Activated CD8-positive, alpha-beta T cell treated with anti-CD3 and anti-CD28 coated beads for 36 hours (primary cell): ENCODE data around the gene LRIG1. TPM values are rescaled to one million over a fixed set of nuclear protein-coding genes. Genes with fewer than 3 reads are reported as not detected.

Experiments used
- ATAC-seq: fragments of 200-7000 bp; cut with Tn5 transposase; one replicate; pipeline ENCODE4 v1.10.0; 2021; ENCODE audit warnings: mild to moderate bottlenecking, moderate library complexity
- CTCF ChIA-PET: fragments of 350-600 bp; sonication (Branson Sonifier 250); formaldehyde crosslinking; loops from one replicate; lab custom pipeline; 2021; ENCODE audit warnings: antibody characterized with exemption; lab: Charles Lee
- POLR2A ChIA-PET: fragments of 350-600 bp; sonication (Branson Sonifier 250); formaldehyde crosslinking; loops from one replicate; lab custom pipeline; 2021; ENCODE audit warnings: antibody characterized with exemption; lab: Charles Lee
- DNase-seq: peaks from one replicate; pipeline ENCODE4 v3.0.0-alpha.2; 2020
- H3K27ac Mint-ChIP-seq: one replicate; pipeline ENCODE4 v1.8.0; 2021; ENCODE audit warnings: mild to moderate bottlenecking, mixed read lengths
- H3K27me3 Mint-ChIP-seq: one replicate; pipeline ENCODE4 v1.8.0; 2021; ENCODE audit warnings: mixed read lengths
- H3K36me3 Mint-ChIP-seq: one replicate; pipeline ENCODE4 v1.8.0; 2021; ENCODE audit warnings: low read depth, mixed read lengths
- H3K4me1 Mint-ChIP-seq: one replicate; pipeline ENCODE4 v1.8.0; 2021; ENCODE audit warnings: low read depth, mixed read lengths
- H3K4me3 Mint-ChIP-seq: one replicate; pipeline ENCODE4 v1.8.0; 2021; ENCODE audit warnings: mild to moderate bottlenecking, moderate library complexity, mixed read lengths
- H3K9me3 Mint-ChIP-seq: one replicate; pipeline ENCODE4 v1.8.0; 2021; ENCODE audit warnings: mixed read lengths
- CTCF ChIP-seq: fragments of 200-600 bp; IDR thresholded peaks from one replicate; pipeline ENCODE4 v1.8.0; 2022; ENCODE audit warnings: antibody characterized with exemption, mild to moderate bottlenecking
- intact Hi-C: fragments of 100-400 bp; cut with micrococcal nuclease; formaldehyde crosslinking; loops from one replicate; pipeline ENCODE4 v1.10.0; 2022
- total RNA-seq, 2 experiments: library from RNA; stranded (reverse); gene quantifications; one replicate each; pipeline ENCODE4 v1.2.3, GENCODE V29; 2021

Gene LRIG1
- total RNA-seq, 2 experiments from 2014 or later = 12.7 to 13.0 TPM

- DNase-seq (no peak), ATAC-seq (no peak)
- H3K36me3 Mint-ChIP-seq = no peaks in the 10 kb centered on the region
- no peaks in the 10 kb centered on the region for H3K27me3 Mint-ChIP-seq
- TF ChIP-seq CTCF = no peak
- no peaks in the 10 kb centered on the region for H3K9me3 Mint-ChIP-seq
- CTCF ChIA-PET = no interaction called here
- POLR2A ChIA-PET = interaction anchor here (0.6 kb wide), 1 partner anchor 1055 kb away, joined by 4 read pairs; no protein-coding TSS in a partner anchor
- H3K27ac Mint-ChIP-seq = no peak overlapping the region
- H3K4me1 Mint-ChIP-seq = no peaks in the 10 kb centered on the region
- H3K4me3 Mint-ChIP-seq = no peak overlapping the region
- intact Hi-C loops = no loop called here
Observed at GRCh38 chr3:66532160-66532587, 31.4 kb upstream of the LRIG1 start.

GRCh38 chr3:66531256-66531655, 30.4 kb upstream of the LRIG1 start:
- ATAC-seq (no peak), DNase-seq (no peak)
- ChIA-PET POLR2A (interaction anchor here (0.6 kb wide), 1 partner anchor 1056 kb away, joined by 4 read pairs; no protein-coding TSS in a partner anchor), CTCF (no interaction called here)
- no peak overlapping the region for H3K4me3 Mint-ChIP-seq
- intact Hi-C loops = no loop called here
- TF ChIP-seq CTCF = no peak
- peaks cover 4% of the 10 kb centered on the region for H3K27me3 Mint-ChIP-seq
- no peak overlapping the region for H3K27ac Mint-ChIP-seq
- H3K36me3 Mint-ChIP-seq = no peaks in the 10 kb centered on the region
- H3K4me1 Mint-ChIP-seq = no peaks in the 10 kb centered on the region
- no peaks in the 10 kb centered on the region for H3K9me3 Mint-ChIP-seq

DNA sequence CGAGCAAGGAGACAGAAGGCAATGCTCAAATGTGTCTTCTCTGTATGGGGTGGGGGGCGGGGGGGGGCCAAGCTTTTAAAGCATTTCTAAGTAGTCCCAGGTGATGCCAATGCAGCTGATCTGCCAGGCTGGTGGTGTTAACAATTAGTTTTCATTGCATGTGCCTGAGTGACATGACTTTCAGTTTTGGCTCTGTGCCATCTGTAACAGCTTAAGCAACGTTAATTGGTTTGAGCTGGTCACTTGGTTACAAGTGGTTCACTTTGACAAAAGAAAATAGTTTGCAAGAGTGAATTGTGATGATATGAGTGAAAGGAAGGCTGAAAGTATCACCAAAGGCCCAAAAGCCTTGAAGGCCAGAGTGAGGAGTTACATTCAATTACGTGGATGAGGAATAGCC, 26.4 kb upstream of the LRIG1 start:
- no peak for ATAC-seq
- Mint-ChIP-seq H3K27me3 (peaks cover 15% of the 10 kb centered on the region), H3K4me3 (no peak overlapping the region), H3K9me3 (no peaks in the 10 kb centered on the region), H3K36me3 (no peaks in the 10 kb centered on the region), H3K4me1 (peaks cover 5% of the 10 kb centered on the region), H3K27ac (no peak overlapping the region)
- POLR2A ChIA-PET = no interaction called here
- no peak for TF ChIP-seq CTCF
- intact Hi-C loops = no loop called here
- CTCF ChIA-PET = no interaction called here
- no peak for DNase-seq

- Mint-ChIP-seq H3K4me3 (no peak overlapping the region), H3K4me1 (peaks cover 5% of the 10 kb centered on the region), H3K27me3 (peaks cover 16% of the 10 kb centered on the region), H3K36me3 (no peaks in the 10 kb centered on the region), H3K9me3 (no peaks in the 10 kb centered on the region), H3K27ac (no peak overlapping the region)
- intact Hi-C loops = no loop called here
- no peak for DNase-seq
- POLR2A ChIA-PET = no interaction called here
- CTCF ChIA-PET = interaction anchor here (1.1 to 1.8 kb wide), 2 partner anchors 8 to 118 kb away, joined by 3 to 4 read pairs; no protein-coding TSS in a partner anchor
- ATAC-seq = no peak
- TF ChIP-seq CTCF = no peak
Observed at GRCh38 chr3:66525771-66526170, 24.9 kb upstream of the LRIG1 start.

- ATAC-seq (no peak), DNase-seq (no peak)
- peaks cover 5% of the 10 kb centered on the region for H3K4me1 Mint-ChIP-seq
- no peaks in the 10 kb centered on the region for H3K36me3 Mint-ChIP-seq
- TF ChIP-seq CTCF = no peak
- peaks cover 10% of the 10 kb centered on the region for H3K27me3 Mint-ChIP-seq
- intact Hi-C loops = no loop called here
- CTCF ChIA-PET = no interaction called here
- H3K4me3 Mint-ChIP-seq = no peak overlapping the region
- no peak overlapping the region for H3K27ac Mint-ChIP-seq
- H3K9me3 Mint-ChIP-seq = no peaks in the 10 kb centered on the region
- POLR2A ChIA-PET = no interaction called here
Observed at GRCh38 chr3:66520724-66521123, 19.9 kb upstream of the LRIG1 start.
